Measurements from ENCODE around the gene CISD3. TPM values are rescaled to one million over a fixed set of nuclear protein-coding genes. Genes with fewer than 3 reads are reported as not detected.

Gene CISD3, protein sequence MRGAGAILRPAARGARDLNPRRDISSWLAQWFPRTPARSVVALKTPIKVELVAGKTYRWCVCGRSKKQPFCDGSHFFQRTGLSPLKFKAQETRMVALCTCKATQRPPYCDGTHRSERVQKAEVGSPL
- 7.1 TPM for total RNA-seq

GRCh38 chr17:38729886-38730525 lies at the start of gene CISD3:
Gene CISD3, plus strand, starts transcription at chr17:38730341. Its CDS starts 18 bp downstream, at chr17:38730359.

GRCh38 chr17:38704606-38705522 lies 25.3 kb upstream of the CISD3 start, which contains the start of gene MLLT6:
Gene MLLT6, plus strand, starts transcription at chr17:38705273. Its CDS starts 360 bp downstream, at chr17:38705633.

GRCh38 chr17:38748149-38748891 lies 18.2 kb downstream of the CISD3 start, which contains the start of gene PCGF2:
Gene PCGF2, minus strand, starts transcription at chr17:38748336. Its CDS starts 7,934 bp downstream, at chr17:38740402.

DNA sequence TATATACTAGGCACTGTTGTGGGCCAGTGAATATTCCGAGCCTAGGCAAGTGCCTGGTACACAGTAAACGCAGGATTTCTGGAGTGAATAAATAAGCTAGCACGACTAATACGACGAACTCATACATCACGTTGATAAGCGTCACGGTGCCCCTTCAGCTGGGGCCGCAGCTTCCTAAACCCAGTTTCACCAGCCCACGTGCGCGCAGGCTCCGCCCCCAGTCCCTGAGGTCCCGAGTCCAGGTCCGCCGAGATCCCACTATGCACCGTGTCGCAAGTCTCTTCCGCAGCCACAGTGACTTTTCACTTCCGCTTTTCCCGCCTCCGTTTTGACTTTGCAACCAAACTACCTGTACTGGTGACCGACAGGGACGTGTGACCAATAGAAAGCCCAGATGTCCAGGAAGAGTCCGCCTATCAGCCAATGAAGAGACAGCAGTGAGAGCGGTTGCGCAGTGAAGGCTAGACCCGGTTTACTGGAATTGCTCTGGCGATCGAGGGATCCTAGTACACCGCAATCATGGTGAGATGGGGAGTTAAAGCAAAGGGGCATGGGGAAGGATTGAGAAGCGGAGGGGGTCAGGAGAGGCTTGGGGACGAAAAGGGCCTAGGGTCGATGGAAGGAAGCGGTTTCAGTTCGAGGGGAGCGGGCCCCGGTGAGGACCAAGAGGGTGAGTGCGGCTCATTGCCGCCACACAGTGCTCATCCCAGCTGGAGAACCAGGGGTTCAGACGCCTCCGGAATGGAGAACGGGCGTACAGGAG lies 22.3 kb downstream of the CISD3 start, which contains the start of gene PSMB3:
TSS of gene PSMB3 (plus strand) at position 434 of the 763 bp plus-strand sequence. CDS start at position 520, 86 bp downstream.

Small RNAs within 50 kb of the gene (small RNA-seq; reads per million reads assigned to genes)
- gene MIR4726 (ENCODE audit: low replicate concordance) (not detected), gene MIR4734 (ENCODE audit: low replicate concordance) (0.12 reads per million), gene RNA5SP440 (ENCODE audit: low replicate concordance) (not detected), gene RNU6-866P (ENCODE audit: low replicate concordance) (not detected)

Other genes with a start within 250 kb of the CISD3 start
- 5.7 TPM for gene SRCIN1, start 124.4 kb upstream of the CISD3 start, total RNA-seq
- gene EPOP, start 55.4 kb upstream of the CISD3 start, total RNA-seq: 0.70 TPM
- gene MLLT6, start 25.1 kb upstream of the CISD3 start, total RNA-seq: 64.3 TPM
- 19.3 TPM for gene PCGF2, start 18.0 kb downstream of the CISD3 start, total RNA-seq
- gene PSMB3, start 22.4 kb downstream of the CISD3 start, total RNA-seq: 125 TPM
- 73.7 TPM for gene PIP4K2B, start 69.2 kb downstream of the CISD3 start, total RNA-seq
- gene CWC25, start 95.0 kb downstream of the CISD3 start, total RNA-seq: 14.2 TPM
- gene RPL23, start 123.4 kb downstream of the CISD3 start, total RNA-seq: 1,357 TPM
- gene LASP1, start 139.7 kb downstream of the CISD3 start, total RNA-seq: 84.0 TPM
- not detected for gene FBXO47, start 237.1 kb downstream of the CISD3 start, total RNA-seq

Measured in metanephros (tissue), 2 donors.